ENCODE measurements around the gene PLA2G7.

PLA2G7 gene

DNA sequence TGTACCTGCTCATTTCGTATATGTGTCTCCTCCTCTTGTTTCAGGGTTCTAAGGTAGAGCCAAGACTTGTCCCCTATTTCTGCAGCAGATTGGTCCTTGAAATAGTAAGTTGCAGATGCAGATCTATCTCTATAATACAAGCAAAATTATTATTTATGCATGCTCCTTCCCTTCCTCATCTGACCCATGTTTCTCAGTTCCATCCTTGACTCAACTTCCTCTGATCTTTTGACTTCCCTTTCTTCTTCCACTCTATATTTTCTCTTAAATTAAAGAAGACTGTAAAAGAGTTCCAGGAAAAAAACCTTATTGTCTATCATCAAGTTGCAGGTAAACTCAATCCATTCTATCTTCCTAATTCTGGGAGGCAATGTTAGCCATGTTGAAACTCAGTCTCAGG, 23.7 kb downstream of the PLA2G7 start:
- POLR2A ChIA-PET: no interaction called here
- CTCF ChIA-PET: no interaction called here

DNA sequence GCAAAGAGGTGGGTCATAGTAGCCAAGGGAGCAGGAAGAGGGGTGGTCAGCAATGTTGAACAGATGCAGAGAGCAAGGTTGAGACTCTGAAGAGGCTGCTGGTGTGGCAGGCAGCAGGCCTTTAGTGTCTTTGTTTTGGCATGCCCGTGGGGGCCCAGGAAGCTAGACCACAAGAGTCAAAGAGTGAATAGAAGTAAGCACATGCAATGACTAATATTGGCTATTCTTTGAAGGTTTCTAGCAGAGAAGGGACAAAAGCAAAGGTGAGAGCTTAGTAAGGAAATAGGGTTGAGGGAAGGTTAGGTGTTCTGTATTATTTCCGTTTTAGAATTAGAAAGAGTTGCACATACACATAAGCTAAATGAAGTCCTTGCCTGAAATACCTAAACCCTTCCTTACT, 28.7 kb downstream of the PLA2G7 start:
- no peak overlapping the region for H3K4me3 ChIP-seq (ENCODE audit: low read depth, low read length)
- CTCF ChIA-PET: interaction anchor here (0.6 to 3.4 kb wide), 4 partner anchors 29 to 578 kb away, joined by 3 to 9 read pairs (median 4); partner anchors contain the start of gene PLA2G7
- H3K9me3 ChIP-seq (ENCODE audit: control insufficient read depth, insufficient read depth, low read depth, low read length): no peaks in the 10 kb centered on the region
- H3K36me3 ChIP-seq (ENCODE audit: control insufficient read depth in 2 of 2, insufficient read depth in 1 of 2, low read length in 2 of 2): no peaks in the 10 kb centered on the region
- TF ChIP-seq ZNF248 (tag by site-specific recombination; IDR thresholded peaks at IDR 0.05) (no peak), AEBP2 (tag by site-specific recombination; IDR thresholded peaks at IDR 0.05; ENCODE audit: borderline replicate concordance) (no peak), ZNF560 (tag by site-specific recombination; IDR thresholded peaks at IDR 0.05; ENCODE audit: borderline replicate concordance) (no peak)
- TF ChIP-seq, protein P1, sequence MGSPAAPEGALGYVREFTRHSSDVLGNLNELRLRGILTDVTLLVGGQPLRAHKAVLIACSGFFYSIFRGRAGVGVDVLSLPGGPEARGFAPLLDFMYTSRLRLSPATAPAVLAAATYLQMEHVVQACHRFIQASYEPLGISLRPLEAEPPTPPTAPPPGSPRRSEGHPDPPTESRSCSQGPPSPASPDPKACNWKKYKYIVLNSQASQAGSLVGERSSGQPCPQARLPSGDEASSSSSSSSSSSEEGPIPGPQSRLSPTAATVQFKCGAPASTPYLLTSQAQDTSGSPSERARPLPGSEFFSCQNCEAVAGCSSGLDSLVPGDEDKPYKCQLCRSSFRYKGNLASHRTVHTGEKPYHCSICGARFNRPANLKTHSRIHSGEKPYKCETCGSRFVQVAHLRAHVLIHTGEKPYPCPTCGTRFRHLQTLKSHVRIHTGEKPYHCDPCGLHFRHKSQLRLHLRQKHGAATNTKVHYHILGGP (tag by site-specific recombination; IDR thresholded peaks at IDR 0.05): no peak
- peaks cover 11% of the 10 kb centered on the region for H3K4me1 ChIP-seq (ENCODE audit: control insufficient read depth, insufficient read depth, low read length)
- POLR2A ChIA-PET: no interaction called here
- H3K27ac ChIP-seq (ENCODE audit: extremely low read depth, low read depth, low read length): no peak overlapping the region

More for the DNA sequence above, 23.7 kb downstream of the PLA2G7 start:
- H3K27ac ChIP-seq (ENCODE audit: extremely low read depth, low read depth, low read length): no peak overlapping the region
- H3K4me1 ChIP-seq (ENCODE audit: control insufficient read depth, insufficient read depth, low read length): no peaks in the 10 kb centered on the region
- no peaks in the 10 kb centered on the region for H3K9me3 ChIP-seq (ENCODE audit: control insufficient read depth, insufficient read depth, low read depth, low read length)
- no peaks in the 10 kb centered on the region for H3K36me3 ChIP-seq (ENCODE audit: control insufficient read depth in 2 of 2, insufficient read depth in 1 of 2, low read length in 2 of 2)
- no peak for TF ChIP-seq ZNF596 (tag by site-specific recombination; IDR thresholded peaks at IDR 0.05)
- no peak for TF ChIP-seq ZNF701 (tag by site-specific recombination; IDR thresholded peaks at IDR 0.05)
- TF ChIP-seq KLF17 (tag by site-specific recombination; IDR thresholded peaks at IDR 0.05): no peak
- TF ChIP-seq ZNF175 (tag by site-specific recombination; IDR thresholded peaks at IDR 0.05): no peak
- TF ChIP-seq IKZF3 (tag by site-specific recombination; IDR thresholded peaks at IDR 0.05): no peak
- no peak for TF ChIP-seq KLF9 (tag by site-specific recombination; IDR thresholded peaks at IDR 0.05; ENCODE audit: low read depth)
- TF ChIP-seq ZNF280C (tag by site-specific recombination; IDR thresholded peaks at IDR 0.05): no peak
- no peak for TF ChIP-seq ZNF148 (tag by site-specific recombination; IDR thresholded peaks at IDR 0.05; ENCODE audit: borderline replicate concordance)
- TF ChIP-seq, protein P2, sequence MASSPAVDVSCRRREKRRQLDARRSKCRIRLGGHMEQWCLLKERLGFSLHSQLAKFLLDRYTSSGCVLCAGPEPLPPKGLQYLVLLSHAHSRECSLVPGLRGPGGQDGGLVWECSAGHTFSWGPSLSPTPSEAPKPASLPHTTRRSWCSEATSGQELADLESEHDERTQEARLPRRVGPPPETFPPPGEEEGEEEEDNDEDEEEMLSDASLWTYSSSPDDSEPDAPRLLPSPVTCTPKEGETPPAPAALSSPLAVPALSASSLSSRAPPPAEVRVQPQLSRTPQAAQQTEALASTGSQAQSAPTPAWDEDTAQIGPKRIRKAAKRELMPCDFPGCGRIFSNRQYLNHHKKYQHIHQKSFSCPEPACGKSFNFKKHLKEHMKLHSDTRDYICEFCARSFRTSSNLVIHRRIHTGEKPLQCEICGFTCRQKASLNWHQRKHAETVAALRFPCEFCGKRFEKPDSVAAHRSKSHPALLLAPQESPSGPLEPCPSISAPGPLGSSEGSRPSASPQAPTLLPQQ (tag by site-specific recombination; IDR thresholded peaks at IDR 0.05): no peak
- TF ChIP-seq YY2 (tag by site-specific recombination; IDR thresholded peaks at IDR 0.05): no peak
- TF ChIP-seq ZNF621 (tag by site-specific recombination; IDR thresholded peaks at IDR 0.05): no peak
- TF ChIP-seq, protein P3, sequence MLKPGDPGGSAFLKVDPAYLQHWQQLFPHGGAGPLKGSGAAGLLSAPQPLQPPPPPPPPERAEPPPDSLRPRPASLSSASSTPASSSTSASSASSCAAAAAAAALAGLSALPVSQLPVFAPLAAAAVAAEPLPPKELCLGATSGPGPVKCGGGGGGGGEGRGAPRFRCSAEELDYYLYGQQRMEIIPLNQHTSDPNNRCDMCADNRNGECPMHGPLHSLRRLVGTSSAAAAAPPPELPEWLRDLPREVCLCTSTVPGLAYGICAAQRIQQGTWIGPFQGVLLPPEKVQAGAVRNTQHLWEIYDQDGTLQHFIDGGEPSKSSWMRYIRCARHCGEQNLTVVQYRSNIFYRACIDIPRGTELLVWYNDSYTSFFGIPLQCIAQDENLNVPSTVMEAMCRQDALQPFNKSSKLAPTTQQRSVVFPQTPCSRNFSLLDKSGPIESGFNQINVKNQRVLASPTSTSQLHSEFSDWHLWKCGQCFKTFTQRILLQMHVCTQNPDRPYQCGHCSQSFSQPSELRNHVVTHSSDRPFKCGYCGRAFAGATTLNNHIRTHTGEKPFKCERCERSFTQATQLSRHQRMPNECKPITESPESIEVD (tag by site-specific recombination; IDR thresholded peaks at IDR 0.05): no peak
- no peak overlapping the region for H3K4me3 ChIP-seq (ENCODE audit: low read depth, low read length)
